Osteoblast (primary cell): Measurements from ENCODE around the gene OR10V1. TPM values are rescaled to one million over a fixed set of nuclear protein-coding genes. Genes with fewer than 3 reads are reported as not detected.

Experiments used
- DNase-seq: peaks from one replicate; pipeline ENCODE4 v3.0.0; 2011; ENCODE audit warnings: low spot score, mixed read lengths; ENCODE audit not compliant: insufficient read length; ENCODE audit errors: missing footprints
- H2AFZ ChIP-seq: 2 replicates; pipeline ENCODE4 v1.6.0; 2011; ENCODE audit warnings: mild to moderate bottlenecking, low read length
- H3K27ac ChIP-seq: 2 replicates; pipeline ENCODE4 v1.5.1; 2011; ENCODE audit warnings: mild to moderate bottlenecking, low read depth, low read length, moderate library complexity
- H3K27me3 ChIP-seq: 2 replicates; pipeline ENCODE4 v1.6.0; 2012; ENCODE audit warnings: mild to moderate bottlenecking, control low read depth, inconsistent platforms, low read length, moderate library complexity; ENCODE audit not compliant: insufficient read depth
- H3K36me3 ChIP-seq: 2 replicates; pipeline ENCODE4 v1.5.1; 2011; ENCODE audit warnings: mild to moderate bottlenecking, low read length, control low read depth, moderate library complexity; ENCODE audit not compliant: insufficient read depth
- H3K4me1 ChIP-seq: 2 replicates; pipeline ENCODE4 v1.5.1; 2011; ENCODE audit warnings: mild to moderate bottlenecking, low read length, control low read depth, moderate library complexity; ENCODE audit not compliant: insufficient read depth
- H3K4me2 ChIP-seq: 2 replicates; pipeline ENCODE4 v1.6.0; 2011; ENCODE audit warnings: mild to moderate bottlenecking, low read length; ENCODE audit not compliant: insufficient read depth
- H3K4me3 ChIP-seq: fragments of 200-600 bp; sonication (generic); 3 replicates; pipeline ENCODE4 v1.5.1; 2012; ENCODE audit warnings: mild to moderate bottlenecking, low read length, inconsistent platforms; ENCODE audit not compliant: insufficient read depth
- H3K79me2 ChIP-seq: 2 replicates; pipeline ENCODE4 v1.6.0; 2012; ENCODE audit warnings: mild to moderate bottlenecking, low read length, control low read depth, inconsistent platforms; ENCODE audit not compliant: insufficient read depth
- H3K9me3 ChIP-seq: 2 replicates; pipeline ENCODE4 v1.5.1; 2011; ENCODE audit warnings: low read depth, low read length, control low read depth
- H4K20me1 ChIP-seq: 2 replicates; pipeline ENCODE4 v1.6.0; 2012; ENCODE audit warnings: mild to moderate bottlenecking, low read length, control low read depth; ENCODE audit not compliant: insufficient read depth
- total RNA-seq: library from RNA; depleted of rRNA; stranded (reverse); fragments of >200 nt; gene quantifications from 2 replicates; pipeline ENCODE4 v1.2.3, GENCODE V29; 2012
- TF ChIP-seq, protein P1 (sequence below): IDR thresholded peaks from 2 replicates; pipeline ENCODE4 v1.5.1; 2011; ENCODE audit warnings: mild to moderate bottlenecking, low read depth, low read length, moderate library complexity; ENCODE audit errors: extremely low read depth

OR10V1 gene
- total RNA-seq, 1 donor: not detected

DNA sequence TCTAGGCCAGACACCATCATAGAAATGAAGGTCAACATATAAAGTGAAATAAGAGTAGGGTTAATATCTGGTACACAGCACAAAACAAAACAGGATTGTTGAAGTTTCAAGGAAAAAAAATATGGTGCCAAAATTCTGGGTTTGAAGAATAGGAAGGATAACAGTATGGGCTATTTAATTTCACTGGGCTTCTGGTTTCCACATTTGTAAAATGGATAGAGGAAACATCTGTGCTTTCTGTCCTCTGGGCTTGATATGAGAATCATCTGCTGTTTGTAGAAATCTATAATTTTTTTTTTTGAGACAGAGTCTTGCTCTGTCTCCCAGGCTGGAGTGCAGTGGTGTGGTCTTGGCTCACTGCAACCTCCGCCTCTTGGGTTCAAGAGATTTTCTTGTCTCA, 13.8 kb upstream of the OR10V1 start:
- no peak for DNase-seq
- Histone ChIP-seq H3K9me3 (no peaks in the 10 kb centered on the region), H3K27me3 (no peaks in the 10 kb centered on the region), H3K27ac (no peak overlapping the region), H3K79me2 (no peaks in the 10 kb centered on the region), H3K4me1 (no peaks in the 10 kb centered on the region), H3K36me3 (no peaks in the 10 kb centered on the region), H3K4me3 (no peak overlapping the region), H3K4me2 (no peak overlapping the region), H4K20me1 (no peaks in the 10 kb centered on the region), H2AFZ (no peak overlapping the region)
- TF ChIP-seq, protein P1, sequence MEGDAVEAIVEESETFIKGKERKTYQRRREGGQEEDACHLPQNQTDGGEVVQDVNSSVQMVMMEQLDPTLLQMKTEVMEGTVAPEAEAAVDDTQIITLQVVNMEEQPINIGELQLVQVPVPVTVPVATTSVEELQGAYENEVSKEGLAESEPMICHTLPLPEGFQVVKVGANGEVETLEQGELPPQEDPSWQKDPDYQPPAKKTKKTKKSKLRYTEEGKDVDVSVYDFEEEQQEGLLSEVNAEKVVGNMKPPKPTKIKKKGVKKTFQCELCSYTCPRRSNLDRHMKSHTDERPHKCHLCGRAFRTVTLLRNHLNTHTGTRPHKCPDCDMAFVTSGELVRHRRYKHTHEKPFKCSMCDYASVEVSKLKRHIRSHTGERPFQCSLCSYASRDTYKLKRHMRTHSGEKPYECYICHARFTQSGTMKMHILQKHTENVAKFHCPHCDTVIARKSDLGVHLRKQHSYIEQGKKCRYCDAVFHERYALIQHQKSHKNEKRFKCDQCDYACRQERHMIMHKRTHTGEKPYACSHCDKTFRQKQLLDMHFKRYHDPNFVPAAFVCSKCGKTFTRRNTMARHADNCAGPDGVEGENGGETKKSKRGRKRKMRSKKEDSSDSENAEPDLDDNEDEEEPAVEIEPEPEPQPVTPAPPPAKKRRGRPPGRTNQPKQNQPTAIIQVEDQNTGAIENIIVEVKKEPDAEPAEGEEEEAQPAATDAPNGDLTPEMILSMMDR: no peak

DNA sequence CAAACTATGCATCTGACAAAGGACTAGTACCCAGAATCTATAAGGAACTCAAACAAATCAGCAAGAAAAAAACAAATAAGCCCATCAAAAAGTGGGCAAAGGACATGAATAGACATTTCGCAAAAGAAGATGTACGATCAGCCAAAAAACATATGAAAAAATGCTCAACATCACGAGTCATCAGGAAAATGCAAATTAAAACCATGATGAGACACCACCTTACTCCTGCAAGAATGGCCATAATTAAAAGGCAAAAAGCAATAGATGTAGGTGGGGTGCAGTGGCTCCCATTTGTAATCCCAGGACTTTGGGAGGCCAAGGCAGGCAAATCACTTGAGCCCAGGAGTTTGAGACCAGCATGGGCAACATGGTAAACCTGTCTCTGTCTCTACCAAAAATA, 10.4 kb upstream of the OR10V1 start:
- Histone ChIP-seq H2AFZ (no peak overlapping the region), H4K20me1 (no peaks in the 10 kb centered on the region), H3K4me1 (no peaks in the 10 kb centered on the region), H3K4me2 (no peak overlapping the region), H3K36me3 (no peaks in the 10 kb centered on the region), H3K27ac (no peak overlapping the region), H3K27me3 (peaks cover 5% of the 10 kb centered on the region), H3K4me3 (no peak overlapping the region), H3K79me2 (no peaks in the 10 kb centered on the region), H3K9me3 (no peaks in the 10 kb centered on the region)
- TF ChIP-seq, protein P1: no peak
- no peak for DNase-seq

DNA sequence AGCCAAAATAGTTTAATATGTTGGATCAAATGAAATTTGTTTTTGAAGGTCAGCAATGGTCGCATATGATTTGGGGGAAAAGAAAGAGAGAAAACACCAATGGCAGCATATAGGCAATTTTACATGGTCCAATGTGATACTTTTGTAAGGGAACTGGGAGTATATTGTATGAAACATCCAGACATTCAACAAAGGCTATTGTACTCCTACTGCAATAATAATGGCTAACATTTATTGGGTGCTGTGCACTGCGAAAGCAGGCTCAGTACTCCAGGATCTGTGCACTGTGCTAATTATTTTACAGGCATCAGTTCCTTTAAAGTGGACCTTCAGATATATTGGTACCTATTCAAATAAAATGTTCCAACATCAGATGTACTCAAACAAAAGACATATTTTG, 5.9 kb upstream of the OR10V1 start:
- no peak for DNase-seq
- Histone ChIP-seq H3K4me3 (no peak overlapping the region), H3K27ac (no peak overlapping the region), H3K9me3 (no peaks in the 10 kb centered on the region), H3K27me3 (peaks cover 23% of the 10 kb centered on the region), H3K4me1 (no peaks in the 10 kb centered on the region), H4K20me1 (no peaks in the 10 kb centered on the region), H2AFZ (no peak overlapping the region), H3K36me3 (no peaks in the 10 kb centered on the region), H3K4me2 (no peak overlapping the region), H3K79me2 (no peaks in the 10 kb centered on the region)
- TF ChIP-seq, protein P1: no peak

DNA sequence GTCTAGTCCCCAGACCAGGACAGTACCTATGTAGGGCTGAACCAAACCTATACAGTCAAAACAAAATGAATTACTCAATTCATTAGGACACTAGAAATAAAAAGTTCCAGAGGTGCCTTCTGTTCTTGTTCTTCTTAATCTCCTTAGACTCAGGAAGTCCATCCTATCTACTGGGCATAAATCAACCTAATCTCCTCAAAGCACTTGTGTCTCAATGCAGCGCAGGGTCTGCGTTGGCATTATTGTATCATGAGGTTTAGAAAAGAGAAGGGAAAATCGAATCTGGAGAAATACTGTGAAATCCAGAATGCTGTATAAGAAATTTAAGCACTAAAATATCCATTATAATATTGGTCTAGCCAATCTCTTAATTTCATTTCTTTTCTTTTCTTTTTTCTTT, 2.4 kb upstream of the OR10V1 start:
- no peaks in the 10 kb centered on the region for H3K9me3 ChIP-seq
- H3K4me1 ChIP-seq: no peaks in the 10 kb centered on the region
- no peaks in the 10 kb centered on the region for H3K79me2 ChIP-seq
- no peak overlapping the region for H3K4me3 ChIP-seq
- no peak overlapping the region for H3K27ac ChIP-seq
- H3K4me2 ChIP-seq: no peak overlapping the region
- no peaks in the 10 kb centered on the region for H3K36me3 ChIP-seq
- H2AFZ ChIP-seq: no peak overlapping the region
- no peaks in the 10 kb centered on the region for H4K20me1 ChIP-seq
- peaks cover 23% of the 10 kb centered on the region for H3K27me3 ChIP-seq
- no peak for DNase-seq
- TF ChIP-seq, protein P1: no peak
